Urinary bladder (tissue), 4 donors: ENCODE data around the gene GUCA2A. TPM values are rescaled to one million over a fixed set of nuclear protein-coding genes. Genes with fewer than 3 reads are reported as not detected.

Source experiments
- DNase-seq: peaks from one replicate; pipeline ENCODE4 v3.0.0-alpha.2; 2015; ENCODE audit errors: extremely low spot score
- H3K27ac ChIP-seq: one replicate; pipeline ENCODE4 v1.5.1; 2013; ENCODE audit warnings: low read depth, mild to moderate bottlenecking, moderate library complexity
- H3K36me3 ChIP-seq: one replicate; pipeline ENCODE4 v1.6.1; 2013; ENCODE audit warnings: mild to moderate bottlenecking, moderate library complexity; ENCODE audit not compliant: insufficient read depth
- H3K4me1 ChIP-seq: one replicate; pipeline ENCODE4 v1.6.1; 2013; ENCODE audit warnings: mild to moderate bottlenecking, moderate library complexity; ENCODE audit not compliant: insufficient read depth
- H3K4me3 ChIP-seq: one replicate; pipeline ENCODE4 v1.5.1; 2013; ENCODE audit warnings: low read depth, low read length
- WGBS: extraction: QIAGEN DNeasy Blood & Tissue Kit; methylation state at CpG from one replicate; pipeline ENCODE4 v1.1.7; 2013; 5-methylcytosine and 5-hydroxymethylcytosine counted together
- polyA plus RNA-seq: library from polyadenylated mRNA; stranded (reverse); fragments of 200-250 nt; gene quantifications from one replicate; pipeline ENCODE4 v1.2.3, GENCODE V29; 2013
- total RNA-seq: library from RNA; depleted of rRNA; stranded (reverse); fragments of >200 nt; gene quantifications from one replicate; pipeline ENCODE4 v1.2.3, GENCODE V29; 2014
- donor health status: healthy with polysubstance abuse.
- donor health status: healthy.

Gene GUCA2A
- total and polyA plus RNA-seq, 2 donors, result not detected

- H3K36me3 ChIP-seq, result no peaks in the 10 kb centered on the region
- no peak overlapping the region for H3K27ac ChIP-seq
- no peak overlapping the region for H3K4me3 ChIP-seq
- WGBS, result 84% methylated on average over 12 of the region's 12 CpGs
- H3K4me1 ChIP-seq, result no peaks in the 10 kb centered on the region
- DNase-seq, result no peak
Observed at GRCh38 chr1:42155362-42155761, 9.2 kb downstream of the GUCA2A start.

DNA sequence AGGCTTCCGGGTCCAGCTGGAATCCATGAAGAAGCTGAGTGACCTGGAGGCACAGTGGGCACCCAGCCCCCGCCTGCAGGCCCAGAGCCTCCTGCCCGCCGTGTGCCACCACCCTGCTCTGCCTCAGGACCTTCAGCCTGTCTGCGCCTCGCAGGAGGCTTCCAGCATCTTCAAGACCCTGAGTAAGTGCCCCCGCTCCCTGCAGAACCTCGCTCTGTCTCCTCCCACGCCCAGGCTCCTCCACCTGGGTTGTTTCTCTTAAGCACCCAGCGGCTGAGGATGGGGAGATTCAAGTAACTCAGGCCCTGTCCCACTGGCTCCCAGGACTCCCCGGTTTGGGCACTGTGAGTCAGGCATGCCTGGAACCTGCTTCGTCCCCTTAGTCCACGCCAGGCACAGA lies 9.9 kb downstream of the GUCA2A start:
- H3K4me1 ChIP-seq, result no peaks in the 10 kb centered on the region
- no peak overlapping the region for H3K27ac ChIP-seq
- no peak overlapping the region for H3K4me3 ChIP-seq
- DNase-seq, result no peak
- H3K36me3 ChIP-seq, result no peaks in the 10 kb centered on the region
- 91% methylated on average over 13 of the region's 13 CpGs for WGBS

DNA sequence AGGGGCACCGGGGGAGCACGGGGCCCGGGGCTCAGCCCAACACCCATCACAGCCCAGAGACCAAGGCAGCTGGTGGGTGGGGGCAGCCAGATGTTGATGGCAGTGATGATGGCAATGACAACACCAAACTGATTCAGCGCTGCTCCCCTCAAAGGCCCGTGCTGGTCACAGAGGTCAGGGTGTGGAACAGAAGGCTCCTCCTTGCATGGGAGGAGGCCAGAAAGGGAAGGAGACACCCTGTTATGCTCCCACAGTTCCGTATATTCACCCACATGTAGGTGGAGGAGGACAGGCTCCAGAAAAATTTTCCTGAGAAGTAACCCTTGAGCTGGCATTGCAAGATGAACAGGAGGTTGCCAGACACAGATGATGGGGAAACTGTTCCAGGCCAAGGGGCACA lies 10.9 kb downstream of the GUCA2A start:
- 70% methylated on average over 6 of the region's 6 CpGs for WGBS
- Histone ChIP-seq H3K27ac (no peak overlapping the region), H3K36me3 (no peaks in the 10 kb centered on the region), H3K4me3 (no peak overlapping the region), H3K4me1 (no peaks in the 10 kb centered on the region)
- no peak for DNase-seq

DNA sequence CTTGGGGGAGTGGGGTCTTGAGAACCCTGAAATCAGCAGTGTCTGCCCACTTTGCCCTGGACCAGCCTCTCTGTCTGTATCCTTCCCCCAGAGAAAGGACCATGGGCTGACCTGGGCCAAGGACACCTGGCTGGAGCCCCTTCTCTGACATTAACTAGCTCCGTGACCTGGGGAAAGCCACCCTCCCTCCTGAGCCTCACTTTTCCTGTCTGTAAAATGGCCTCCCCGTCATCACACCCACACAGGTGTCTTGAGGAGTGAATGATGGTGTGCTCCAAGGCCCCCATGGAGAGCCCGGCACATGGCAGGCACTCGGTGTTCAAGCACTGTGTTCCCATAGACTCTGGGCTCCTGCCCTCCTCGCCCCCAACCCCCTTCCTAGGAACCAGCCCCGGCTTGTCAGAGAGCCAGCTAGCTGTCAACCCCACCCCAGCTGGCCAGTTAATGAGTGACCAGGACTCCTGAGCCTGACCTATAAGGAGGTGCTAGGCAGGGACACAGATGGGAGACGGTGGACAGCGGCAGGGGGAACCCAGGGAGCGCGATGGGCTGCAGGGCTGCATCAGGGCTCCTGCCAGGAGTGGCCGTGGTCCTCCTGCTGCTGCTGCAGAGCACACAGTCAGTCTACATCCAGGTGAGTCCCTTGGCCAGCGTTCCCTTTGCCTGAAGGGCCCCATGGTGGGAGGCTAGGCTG lies 11.5 kb downstream of the GUCA2A start, which contains the start of gene GUCA2B:
GUCA2B (plus strand) TSS at position 504 of the 694 bp plus-strand sequence; CDS start at position 545, 41 bp downstream.
- H3K4me1 ChIP-seq, result no peaks in the 10 kb centered on the region
- H3K27ac ChIP-seq, result no peak within 1 kb of the TSS
- WGBS, result 76% methylated on average over 12 of the region's 12 CpGs
- no peaks in the 10 kb centered on the region for H3K36me3 ChIP-seq
- DNase-seq, result no peak
- H3K4me3 ChIP-seq, result no peak within 1 kb of the TSS

DNA sequence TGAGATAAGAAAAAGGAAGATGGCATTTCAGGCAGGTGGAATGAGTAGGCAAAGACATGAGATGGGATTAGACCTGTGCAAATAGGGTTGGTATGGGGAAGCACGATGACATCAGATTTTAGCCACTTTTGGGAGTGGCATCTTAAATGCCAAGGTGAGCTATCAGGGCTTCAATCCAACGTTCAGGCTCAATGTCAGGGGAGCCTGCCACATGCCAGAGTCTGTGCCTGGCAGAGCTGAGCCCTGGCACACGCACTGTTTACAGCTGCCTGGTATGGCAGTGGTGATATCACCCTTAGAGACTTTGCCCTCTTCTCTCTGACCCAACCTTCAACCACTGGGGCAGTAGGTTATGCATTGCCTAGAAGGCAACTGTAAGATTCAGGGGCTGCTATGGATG lies 12.4 kb downstream of the GUCA2A start:
- Histone ChIP-seq H3K4me1 (no peaks in the 10 kb centered on the region), H3K36me3 (no peaks in the 10 kb centered on the region), H3K27ac (no peak overlapping the region), H3K4me3 (no peak overlapping the region)
- 68% methylated on average over 3 of the region's 3 CpGs for WGBS
- DNase-seq, result no peak

GRCh38 chr1:42150651-42151050 lies 13.9 kb downstream of the GUCA2A start:
- DNase-seq, result no peak
- H3K36me3 ChIP-seq, result no peaks in the 10 kb centered on the region
- H3K27ac ChIP-seq, result no peak overlapping the region
- no peak overlapping the region for H3K4me3 ChIP-seq
- H3K4me1 ChIP-seq, result no peaks in the 10 kb centered on the region
- WGBS, result 88% methylated on average over 5 of the region's 5 CpGs

GRCh38 chr1:42148166-42148565 lies 16.4 kb downstream of the GUCA2A start:
- Histone ChIP-seq H3K4me1 (no peaks in the 10 kb centered on the region), H3K4me3 (no peak overlapping the region), H3K36me3 (no peaks in the 10 kb centered on the region), H3K27ac (no peak overlapping the region)
- DNase-seq, result no peak
- 72% methylated on average over 1 of the region's 1 CpG for WGBS

DNA sequence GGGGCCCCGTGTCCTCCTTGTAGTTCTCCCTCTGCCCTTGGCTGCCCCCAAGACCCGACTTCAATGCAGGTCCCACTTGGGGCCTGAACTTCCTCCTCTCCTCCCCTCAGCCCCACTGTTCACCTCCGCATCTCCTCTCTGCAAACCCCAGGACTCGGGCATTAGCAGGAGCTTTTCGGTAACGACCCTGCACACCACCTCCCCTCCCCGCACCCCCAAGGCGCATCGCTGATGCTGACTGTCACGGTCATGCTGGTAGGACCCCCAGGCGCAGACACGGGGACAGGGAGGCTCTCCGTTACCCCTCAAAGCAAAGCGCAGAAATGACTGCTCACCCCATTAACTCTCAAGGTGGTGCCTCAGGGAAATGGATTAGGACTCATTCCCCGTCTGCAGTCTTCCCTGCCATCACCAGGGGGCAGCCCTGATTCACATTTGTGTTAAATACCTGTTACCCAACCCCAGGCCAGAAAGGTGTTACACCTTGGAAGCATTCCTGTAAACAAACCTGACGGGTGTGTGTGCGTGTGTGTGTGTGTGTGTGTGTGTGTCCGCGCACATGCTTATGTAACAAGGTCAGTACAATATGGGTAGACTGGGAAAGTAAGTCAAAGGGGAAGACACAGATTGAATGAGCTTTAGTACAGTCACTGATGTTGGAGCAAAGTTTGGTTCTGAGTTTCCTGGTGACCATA lies 17.8 kb downstream of the GUCA2A start:
- peak; percentile 32 for DNase-seq

DNA sequence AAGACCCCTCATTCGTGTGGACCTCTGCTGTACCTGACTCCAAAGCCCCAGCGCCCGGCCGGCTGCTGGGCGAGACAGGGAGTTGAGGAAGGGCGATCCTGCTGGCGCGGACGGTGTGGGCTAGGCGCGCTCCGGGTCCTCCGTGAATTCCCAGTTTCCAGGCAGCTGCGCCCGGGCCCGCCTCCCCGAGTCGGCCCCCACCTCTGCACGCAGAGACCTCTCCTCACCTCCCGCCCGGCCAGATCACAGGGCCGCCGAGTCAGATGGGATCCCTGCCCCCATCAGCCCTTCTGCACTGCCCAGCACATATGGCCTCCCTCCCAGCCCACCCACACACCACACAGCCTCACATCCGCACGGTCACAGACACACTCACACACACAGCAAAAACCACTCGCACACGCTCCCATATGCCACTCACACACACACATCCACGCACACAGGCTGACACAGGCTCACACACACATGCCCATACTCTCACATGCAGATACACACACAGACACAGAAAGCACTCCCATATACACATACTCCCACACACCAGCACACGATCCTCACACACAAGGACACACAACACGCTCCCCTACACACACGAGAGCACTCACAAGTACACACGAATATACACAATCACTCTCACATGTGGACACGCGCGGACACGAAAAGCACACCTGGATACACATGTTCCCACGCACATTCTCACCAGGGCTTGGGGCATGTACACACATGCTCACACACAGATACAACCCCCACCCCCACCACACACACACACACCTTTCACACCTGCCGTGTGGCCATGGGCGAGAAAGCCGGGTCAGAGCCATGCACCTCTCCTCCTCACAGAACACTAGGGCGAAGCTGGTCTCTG lies 18.6 kb downstream of the GUCA2A start:
- DNase-seq, result no peak
- Histone ChIP-seq H3K4me1 (no peaks in the 10 kb centered on the region), H3K36me3 (no peaks in the 10 kb centered on the region), H3K4me3 (no peak overlapping the region), H3K27ac (no peak overlapping the region)
- WGBS, result 50% methylated on average over 41 of the region's 41 CpGs

More for the DNA sequence above, 17.8 kb downstream of the GUCA2A start:
- Histone ChIP-seq H3K4me1 (no peaks in the 10 kb centered on the region), H3K36me3 (no peaks in the 10 kb centered on the region), H3K4me3 (no peak overlapping the region), H3K27ac (no peak overlapping the region)
- 18% methylated on average over 19 of the region's 19 CpGs for WGBS

DNA sequence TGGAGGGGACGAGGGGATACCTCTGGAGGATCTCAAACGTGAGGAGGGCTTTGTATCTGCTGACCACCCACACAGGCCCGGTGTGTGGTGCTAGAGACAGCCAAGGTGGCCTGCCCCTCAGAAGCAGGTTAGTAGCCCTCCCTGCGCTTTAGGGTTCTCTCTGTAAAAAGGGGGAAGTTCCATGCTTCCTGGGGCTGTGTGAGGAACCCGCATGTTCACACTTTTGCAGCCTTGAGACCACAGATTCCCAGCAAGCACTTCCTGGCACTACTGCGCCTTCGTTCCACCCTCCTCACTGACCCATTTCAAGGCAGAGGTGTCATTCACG lies 19.2 kb downstream of the GUCA2A start:
- 64% methylated on average over 8 of the region's 8 CpGs for WGBS
- no peaks in the 10 kb centered on the region for H3K4me1 ChIP-seq
- H3K36me3 ChIP-seq, result no peaks in the 10 kb centered on the region
- H3K27ac ChIP-seq, result no peak overlapping the region
- no peak for DNase-seq
- no peak overlapping the region for H3K4me3 ChIP-seq

DNA sequence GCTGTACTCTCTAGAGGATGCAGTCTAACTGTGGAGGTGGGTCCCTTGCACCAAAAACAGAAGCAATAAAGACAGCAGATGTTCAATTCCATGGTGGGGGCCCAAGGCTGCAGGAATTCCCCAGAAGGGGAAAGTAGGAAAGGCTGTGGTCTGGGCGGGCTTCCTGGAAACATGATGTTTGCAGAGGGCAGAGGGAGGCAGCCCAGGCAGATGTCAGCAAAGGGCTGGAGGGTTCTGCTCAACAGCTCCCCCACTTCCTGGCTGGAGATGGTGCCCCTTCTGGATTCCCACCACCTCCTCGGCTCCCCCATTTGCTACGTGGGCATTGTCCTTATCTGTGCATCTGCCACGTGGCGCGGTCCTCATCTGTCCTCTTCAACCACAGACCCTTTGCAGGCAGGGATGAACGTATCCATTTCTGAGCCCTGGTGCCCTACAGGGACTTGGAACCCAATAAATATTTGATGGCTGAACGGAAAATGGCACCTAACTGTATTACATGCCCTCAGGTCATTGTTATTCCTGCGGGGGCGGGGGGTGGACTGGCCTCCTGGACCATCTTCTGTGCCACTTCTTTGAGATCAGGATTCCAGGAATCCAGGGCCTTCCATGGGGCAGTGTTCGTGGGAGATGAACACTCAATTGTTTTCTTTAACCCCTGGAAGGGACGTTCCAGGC lies 19.7 kb downstream of the GUCA2A start:
- H3K36me3 ChIP-seq, result no peaks in the 10 kb centered on the region
- 73% methylated on average over 12 of the region's 12 CpGs for WGBS
- no peaks in the 10 kb centered on the region for H3K4me1 ChIP-seq
- H3K27ac ChIP-seq, result no peak overlapping the region
- H3K4me3 ChIP-seq, result no peak overlapping the region
- DNase-seq, result no peak

DNA sequence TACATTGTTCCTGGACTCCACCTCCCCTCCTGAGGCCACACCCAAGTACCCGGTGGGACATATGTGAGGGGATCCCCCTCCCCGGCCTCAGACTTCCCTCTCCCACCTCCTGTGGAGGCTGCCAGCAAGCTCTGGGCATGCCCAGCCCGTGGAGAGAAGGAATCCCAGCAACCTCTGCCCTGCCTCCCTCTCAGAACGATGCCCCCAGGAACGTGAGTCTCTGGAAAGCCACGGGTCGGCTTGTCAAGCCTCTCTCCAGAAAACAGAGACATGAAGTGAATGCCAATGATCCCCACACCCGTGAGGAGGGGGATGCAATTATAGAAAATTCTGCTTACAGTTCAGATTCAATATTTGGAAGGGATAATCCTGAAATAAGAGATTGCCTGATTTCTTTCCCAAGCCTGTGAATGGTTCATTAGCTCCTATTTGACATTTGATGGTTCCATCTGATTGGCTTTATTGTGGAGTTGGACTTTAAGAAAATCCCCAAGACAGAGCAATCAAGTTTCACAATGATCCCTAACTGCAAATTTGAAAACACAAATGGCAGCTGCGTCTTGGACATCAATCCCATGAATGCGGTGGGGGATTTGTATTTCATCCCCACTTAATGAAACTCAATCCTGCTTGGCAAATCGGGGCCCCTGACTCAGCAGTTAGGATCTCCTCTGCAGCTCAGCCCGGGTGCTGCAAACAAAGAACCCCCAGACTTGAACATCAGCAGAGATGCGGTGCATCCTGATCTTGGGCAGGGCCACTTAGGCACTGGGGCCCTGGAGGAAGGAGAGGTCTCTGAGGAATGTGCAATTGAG lies 20.4 kb downstream of the GUCA2A start:
- Histone ChIP-seq H3K27ac (no peak overlapping the region), H3K4me1 (no peaks in the 10 kb centered on the region), H3K36me3 (no peaks in the 10 kb centered on the region), H3K4me3 (no peak overlapping the region)
- no peak for DNase-seq
- WGBS, result 44% methylated on average over 13 of the region's 13 CpGs
